IMR-90 (cell line): ENCODE data around the gene C17orf67. TPM values are rescaled to one million over a fixed set of nuclear protein-coding genes. Genes with fewer than 3 reads are reported as not detected.

Experiments
- ATAC-seq: fragments of 200-7000 bp; cut with Tn5 transposase; 2 replicates; pipeline ENCODE4 v1.9.1; 2020; ENCODE audit warnings: low read depth, mild to moderate bottlenecking, moderate library complexity
- BruUV-seq: library from RNA; stranded (reverse); fragments of 400-500 nt; replicated peaks from 2 replicates; lab custom pipeline; 2021; lab: Mats Ljungman, UMichigan
- CTCF ChIA-PET: fragments of 300-600 bp; formaldehyde crosslinking; extraction: SDS; loops from one replicate; lab custom pipeline; 2021; ENCODE audit warnings: antibody characterized with exemption; lab: Yijun Ruan, JAX
- POLR2A ChIA-PET: fragments of 300-600 bp; sonication (Branson Sonifier 250); formaldehyde crosslinking; loops from one replicate; lab custom pipeline; 2022; ENCODE audit warnings: antibody characterized with exemption; ENCODE audit not compliant: unreplicated experiment; lab: Charles Lee
- DNase-seq: peaks from one replicate; pipeline ENCODE4 v3.0.0; 2013
- H2AFZ ChIP-seq: replicated peaks from 2 replicates; pipeline ENCODE3; 2013; ENCODE audit warnings: low read length, mild to moderate bottlenecking; ENCODE audit not compliant: poor library complexity
- H2AK5ac ChIP-seq: 2 replicates; pipeline ENCODE4 v1.6.1; 2013; ENCODE audit warnings: low read depth, low read length, inconsistent platforms
- H2AK9ac ChIP-seq: replicated peaks from 2 replicates; pipeline ENCODE3; 2013; ENCODE audit warnings: mild to moderate bottlenecking, low read depth, low read length, moderate library complexity; ENCODE audit not compliant: poor library complexity
- H2BK120ac ChIP-seq: 2 replicates; pipeline ENCODE4 v1.6.1; 2013; ENCODE audit warnings: low read depth, low read length, inconsistent platforms
- H2BK15ac ChIP-seq: 3 replicates; pipeline ENCODE4 v1.6.1; 2013; ENCODE audit warnings: low read depth, low read length, inconsistent platforms
- H2BK20ac ChIP-seq: 2 replicates; pipeline ENCODE4 v1.6.1; 2013; ENCODE audit warnings: low read depth, mild to moderate bottlenecking, inconsistent platforms, low read length, moderate library complexity
- H2BK5ac ChIP-seq: 2 replicates; pipeline ENCODE4 v1.6.1; 2013; ENCODE audit warnings: mild to moderate bottlenecking, low read depth, low read length, inconsistent platforms; ENCODE audit not compliant: poor library complexity, severe bottlenecking
- H3K14ac ChIP-seq: replicated peaks from 2 replicates; pipeline ENCODE4 v1.6.1; 2013; ENCODE audit warnings: low read depth, low read length, inconsistent platforms
- H3K18ac ChIP-seq: 2 replicates; pipeline ENCODE4 v1.6.1; 2013; ENCODE audit warnings: low read depth, low read length, control low read depth
- H3K23ac ChIP-seq: 2 replicates; pipeline ENCODE4 v1.6.1; 2013; ENCODE audit warnings: low read depth, low read length, inconsistent platforms
- H3K27ac ChIP-seq: 2 replicates; pipeline ENCODE4 v1.5.1; 2013; ENCODE audit warnings: mild to moderate bottlenecking, control low read depth, low read length; ENCODE audit not compliant: insufficient read depth
- H3K27me3 ChIP-seq: 2 replicates; pipeline ENCODE4 v1.6.1; 2013; ENCODE audit warnings: low read length; ENCODE audit not compliant: control insufficient read depth, insufficient read depth
- H3K36me3 ChIP-seq: 2 replicates; pipeline ENCODE4 v1.6.1; 2013; ENCODE audit warnings: low read length, mixed read lengths; ENCODE audit not compliant: control insufficient read depth, insufficient read depth
- H3K4ac ChIP-seq: 2 replicates; pipeline ENCODE4 v1.6.1; 2013; ENCODE audit warnings: low read depth, low read length, inconsistent platforms
- H3K4me1 ChIP-seq: 2 replicates; pipeline ENCODE4 v1.6.1; 2013; ENCODE audit warnings: low read length, mixed read lengths; ENCODE audit not compliant: control insufficient read depth, insufficient read depth
- H3K4me2 ChIP-seq: 2 replicates; pipeline ENCODE4 v1.6.1; 2013; ENCODE audit warnings: low read depth, mild to moderate bottlenecking, control low read depth, low read length, moderate library complexity
- H3K4me3 ChIP-seq: 2 replicates; pipeline ENCODE4 v1.5.1; 2013; ENCODE audit warnings: low read depth, mild to moderate bottlenecking, control low read depth, low read length, moderate library complexity; ENCODE audit not compliant: insufficient read depth
- H3K56ac ChIP-seq: 2 replicates; pipeline ENCODE4 v1.6.1; 2013; ENCODE audit warnings: low read length, inconsistent platforms; ENCODE audit not compliant: insufficient read depth; ENCODE audit errors: extremely low read depth
- H3K79me1 ChIP-seq, 2 experiments: 2 replicates each; pipeline ENCODE4 v1.6.1; 2013; ENCODE audit warnings: low read length in 2 of 2, inconsistent platforms in 1 of 2, low read depth in 1 of 2
- H3K9ac ChIP-seq: 2 replicates; pipeline ENCODE4 v1.6.1; 2013; ENCODE audit warnings: low read depth, low read length, control low read depth
- H3K9me1 ChIP-seq: 2 replicates; pipeline ENCODE4 v1.6.1; 2013; ENCODE audit warnings: low read length, inconsistent platforms; ENCODE audit not compliant: insufficient read depth
- H3K9me3 ChIP-seq: 2 replicates; pipeline ENCODE4 v1.6.1; 2013; ENCODE audit warnings: low read length; ENCODE audit not compliant: control insufficient read depth, insufficient read depth
- H4K20me1 ChIP-seq: 2 replicates; pipeline ENCODE4 v1.6.1; 2013; ENCODE audit warnings: low read length, inconsistent platforms; ENCODE audit not compliant: insufficient read depth
- H4K5ac ChIP-seq: 2 replicates; pipeline ENCODE4 v1.6.1; 2013; ENCODE audit warnings: mild to moderate bottlenecking, low read depth, low read length, control low read depth
- H4K8ac ChIP-seq, 2 experiments: 2 replicates each; pipeline ENCODE4 v1.6.1; 2013; ENCODE audit warnings: low read depth in 2 of 2, low read length in 2 of 2, control low read depth in 1 of 2, inconsistent platforms in 1 of 2
- H4K91ac ChIP-seq: 2 replicates; pipeline ENCODE4 v1.6.1; 2013; ENCODE audit warnings: low read depth, low read length, inconsistent platforms; ENCODE audit not compliant: insufficient read depth
- BHLHE40 ChIP-seq: fragments of 150-350 bp; IDR thresholded peaks from 2 replicates; pipeline ENCODE4 v1.6.1; 2016; ENCODE audit warnings: mild to moderate bottlenecking, low read depth, low read length
- CEBPB ChIP-seq: IDR thresholded peaks from 2 replicates; pipeline ENCODE4 v1.6.1; 2012; ENCODE audit warnings: low read depth, low read length, improper control_type of control experiment
- CHD1 ChIP-seq: IDR thresholded peaks from 2 replicates; pipeline ENCODE4 v1.6.1; 2012; ENCODE audit warnings: low read depth, low read length, improper control_type of control experiment
- CTCF ChIP-seq: conservative IDR thresholded peaks from 2 replicates; pipeline ENCODE4 v1.5.1; 2012; ENCODE audit warnings: mild to moderate bottlenecking, low read depth, low read length, improper control_type of control experiment
- FOS ChIP-seq: fragments of 150-350 bp; IDR thresholded peaks from 2 replicates; pipeline ENCODE4 v1.6.1; 2016; ENCODE audit warnings: low read depth, low read length
- MAZ ChIP-seq: IDR thresholded peaks from 2 replicates; pipeline ENCODE4 v1.6.1; 2012; ENCODE audit warnings: low read depth, mild to moderate bottlenecking, low read length, improper control_type of control experiment, moderate library complexity, borderline replicate concordance
- MXI1 ChIP-seq: IDR thresholded peaks from 2 replicates; pipeline ENCODE4 v1.6.1; 2012; ENCODE audit warnings: low read depth, mild to moderate bottlenecking, low read length, moderate library complexity, borderline replicate concordance
- NFE2L2 ChIP-seq: fragments of 150-350 bp; IDR thresholded peaks from 2 replicates; pipeline ENCODE4 v1.6.1; 2016; ENCODE audit warnings: low read depth, mild to moderate bottlenecking, low read length
- POLR2A ChIP-seq: IDR thresholded peaks from 2 replicates; pipeline ENCODE4 v1.6.1; 2012; ENCODE audit warnings: mild to moderate bottlenecking, low read depth, low read length
- RAD21 ChIP-seq: IDR thresholded peaks from 2 replicates; pipeline ENCODE4 v1.6.1; 2012; ENCODE audit warnings: low read length, improper control_type of control experiment
- RCOR1 ChIP-seq: IDR thresholded peaks from 2 replicates; pipeline ENCODE4 v1.6.1; 2012; ENCODE audit warnings: mild to moderate bottlenecking, low read length, improper control_type of control experiment; ENCODE audit not compliant: insufficient replicate concordance
- RFX5 ChIP-seq: IDR thresholded peaks from 2 replicates; pipeline ENCODE4 v1.8.0; 2012; ENCODE audit warnings: low read depth, mild to moderate bottlenecking, low read length, moderate library complexity
- SMC3 ChIP-seq: fragments of 150-350 bp; IDR thresholded peaks from 2 replicates; pipeline ENCODE4 v1.6.1; 2016; ENCODE audit warnings: low read depth, mild to moderate bottlenecking, antibody characterized with exemption, low read length, moderate library complexity
- WGBS, 2 experiments: methylation state at CpG; one replicate each; pipeline versions ENCODE4 v1.1.5 to v1.1.7; 2013; ENCODE audit warnings: missing lambda C conversion rate in 2 of 2; ENCODE audit not compliant: insufficient read length in 1 of 2; ENCODE audit errors: extremely low coverage in 2 of 2; 5-methylcytosine and 5-hydroxymethylcytosine counted together
- dilution Hi-C: fragments of 300-500 bp; cut with HindIII; formaldehyde crosslinking; loops from one replicate; pipeline ENCODE4 v1.14.3; 2018; ENCODE audit warnings: low sequenced_read_pairs; ENCODE audit not compliant: unreplicated experiment
- in situ Hi-C: fragments of 300-500 bp; cut with MboI; formaldehyde crosslinking; loops from 3 replicates; pipeline ENCODE4 v1.14.3; 2019; ENCODE audit warnings: low sequenced_read_pairs, inconsistent platforms, mixed read lengths
- intact Hi-C: fragments of 100-400 bp; cut with micrococcal nuclease; formaldehyde crosslinking; loops from 2 replicates; pipeline ENCODE4 v1.10.0; 2022
- polyA plus RNA-seq, 3 experiments: library from polyadenylated mRNA; depleted of rRNA; stranded (reverse); fragments of >200 nt; gene quantifications; 2 replicates each; pipeline ENCODE4 v1.2.3, GENCODE V29; 2012; ENCODE audit warnings: low replicate concordance in 1 of 3
- total RNA-seq: library from RNA; depleted of rRNA; stranded (reverse); fragments of >200 nt; gene quantifications from 2 replicates; pipeline ENCODE4 v1.2.3, GENCODE V29; 2012
- TF ChIP-seq, protein P1 (sequence below): fragments of 150-350 bp; IDR thresholded peaks from 2 replicates; pipeline ENCODE4 v1.6.1; 2017; ENCODE audit warnings: mild to moderate bottlenecking, antibody characterized with exemption, low read length, low read depth
- TF ChIP-seq, protein P2 (sequence below): fragments of 150-350 bp; IDR thresholded peaks from 2 replicates; pipeline ENCODE4 v1.6.1; 2016; ENCODE audit warnings: low read depth, mild to moderate bottlenecking, low read length, moderate library complexity, borderline replicate concordance

The C17orf67 gene
- total and polyA plus RNA-seq, 2 of the 4 experiments (the other 2 are of a cell fraction), result 0.18 to 1.1 TPM

DNA sequence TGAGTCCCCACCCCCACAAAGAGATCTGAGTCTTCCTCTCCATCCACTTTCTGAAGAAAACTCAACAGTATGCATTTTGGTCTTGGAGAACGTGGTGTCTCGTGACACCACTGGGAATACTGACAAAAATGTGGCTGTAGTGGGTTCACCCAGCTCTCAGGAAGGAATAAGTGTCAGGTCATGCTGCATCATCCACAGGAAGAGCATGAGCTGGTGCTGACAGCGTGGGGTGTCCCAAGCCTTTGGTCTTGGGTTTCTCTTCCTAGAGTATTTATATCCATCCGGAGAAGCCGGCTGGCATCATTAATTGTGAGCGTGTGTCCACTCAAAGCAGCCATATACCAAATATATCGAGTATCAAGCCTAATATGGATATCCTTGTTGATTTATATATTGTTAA, 55.9 kb downstream of the C17orf67 start:
- dilution Hi-C loops (no loop called here), intact Hi-C loops (loop anchor here (2.0 kb wide), 1 partner anchor 21 kb away; no protein-coding TSS in a partner anchor), in situ Hi-C loops (loop anchor here (10.0 kb wide), 2 partner anchors 53 to 183 kb away; partner anchors contain the start of gene NOG)
- POLR2A ChIA-PET, result no interaction called here
- Histone ChIP-seq H3K14ac (0 out of 2 replicates have a peak overlapping the region, but pooled peaks have one; percentile 52), H2BK5ac (peak overlapping the region; percentile 35), H3K36me3 (no peaks in the 10 kb centered on the region), H2BK15ac (peak overlapping the region; percentile 3; the same call in 2 of the 3 replicates), H3K56ac (no peak overlapping the region), H2AFZ (peak overlapping the region; percentile 79), H3K18ac (peak overlapping the region; percentile 27; the same call in 1 of the 2 replicates), H2BK20ac (peak overlapping the region; percentile 90), H3K9ac (no peak overlapping the region), H3K9me1 (peaks cover 7% of the 10 kb centered on the region), H3K4me3 (no peak overlapping the region), H4K20me1 (no peaks in the 10 kb centered on the region), H4K5ac (no peak overlapping the region), H2AK5ac (peak overlapping the region; percentile 72; the same call in 1 of the 2 replicates), H4K91ac (peak overlapping the region; percentile 26; the same call in 1 of the 2 replicates), H3K4me1 (peaks cover 4% of the 10 kb centered on the region), H3K27ac (no peak overlapping the region), H3K4ac (peak overlapping the region; percentile 68), H4K8ac (peak overlapping the region; percentile 18 to 22; a peak in 2 of 4 replicates), H2BK120ac (peak overlapping the region; percentile 83), H3K79me1 (no peaks in the 10 kb centered on the region), H3K4me2 (no peak overlapping the region; the same call in 1 of the 2 replicates), H3K23ac (peak overlapping the region; percentile 44; the same call in 1 of the 2 replicates), H3K9me3 (no peaks in the 10 kb centered on the region), H3K27me3 (no peaks in the 10 kb centered on the region), H2AK9ac (no peak overlapping the region)
- ATAC-seq (no peak), DNase-seq (peak; percentile 81)
- WGBS, 2 experiments, result 0% methylated on average over 1 of the region's 7 CpGs; no CpG with 5 or more reads in 1 of the 2 experiments
- CTCF ChIA-PET, result interaction anchor here (0.6 kb wide), 1 partner anchor 28 kb away, joined by 4 read pairs; no protein-coding TSS in a partner anchor
- BruUV-seq, result no TSS peak
- TF ChIP-seq, protein P1, sequence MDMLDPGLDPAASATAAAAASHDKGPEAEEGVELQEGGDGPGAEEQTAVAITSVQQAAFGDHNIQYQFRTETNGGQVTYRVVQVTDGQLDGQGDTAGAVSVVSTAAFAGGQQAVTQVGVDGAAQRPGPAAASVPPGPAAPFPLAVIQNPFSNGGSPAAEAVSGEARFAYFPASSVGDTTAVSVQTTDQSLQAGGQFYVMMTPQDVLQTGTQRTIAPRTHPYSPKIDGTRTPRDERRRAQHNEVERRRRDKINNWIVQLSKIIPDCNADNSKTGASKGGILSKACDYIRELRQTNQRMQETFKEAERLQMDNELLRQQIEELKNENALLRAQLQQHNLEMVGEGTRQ, result 0 out of 2 replicates have a peak, but pooled peaks have one; percentile 6
- no peak for TF ChIP-seq CHD1
- no peak for TF ChIP-seq RCOR1
- TF ChIP-seq POLR2A, result no peak
- 0 out of 2 replicates have a peak, but pooled peaks have one; percentile 56 for TF ChIP-seq MXI1
- no peak for TF ChIP-seq CTCF
- TF ChIP-seq, protein P2, sequence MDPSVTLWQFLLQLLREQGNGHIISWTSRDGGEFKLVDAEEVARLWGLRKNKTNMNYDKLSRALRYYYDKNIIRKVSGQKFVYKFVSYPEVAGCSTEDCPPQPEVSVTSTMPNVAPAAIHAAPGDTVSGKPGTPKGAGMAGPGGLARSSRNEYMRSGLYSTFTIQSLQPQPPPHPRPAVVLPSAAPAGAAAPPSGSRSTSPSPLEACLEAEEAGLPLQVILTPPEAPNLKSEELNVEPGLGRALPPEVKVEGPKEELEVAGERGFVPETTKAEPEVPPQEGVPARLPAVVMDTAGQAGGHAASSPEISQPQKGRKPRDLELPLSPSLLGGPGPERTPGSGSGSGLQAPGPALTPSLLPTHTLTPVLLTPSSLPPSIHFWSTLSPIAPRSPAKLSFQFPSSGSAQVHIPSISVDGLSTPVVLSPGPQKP, result no peak
- TF ChIP-seq NFE2L2, result peak; percentile 59
- TF ChIP-seq RFX5, result no peak
- no peak for TF ChIP-seq MAZ
- TF ChIP-seq CEBPB, result no peak
- TF ChIP-seq BHLHE40, result peak; percentile 88
- no peak for TF ChIP-seq FOS
- TF ChIP-seq RAD21, result no peak
- no peak for TF ChIP-seq SMC3
